D721Med (cell line): ENCODE data around the gene CD72.
"Not testable (repeated sequence)": the region's sequence is repeated elsewhere in the genome, so short reads cannot be mapped to it uniquely, and the experiment has no call there.

ENCODE experiments used
- DNase-seq: peaks from one replicate; pipeline ENCODE4 v3.0.0; 2011; ENCODE audit warnings: low spot score; ENCODE audit not compliant: insufficient read length
- FAIRE-seq: peaks from 2 replicates; lab custom pipeline; 2011; peaks lifted over from hg19 to GRCh38; lab: Jason Lieb, UNC
- CTCF ChIP-seq: IDR thresholded peaks from 2 replicates; pipeline ENCODE4 v1.5.1; 2012; ENCODE audit warnings: mild to moderate bottlenecking, control low read depth; ENCODE audit not compliant: insufficient read depth; ENCODE audit errors: missing control alignments

CD72 gene

GRCh38 chr9:35639631-35640030, 21.4 kb upstream of the CD72 start:
- no peak for TF ChIP-seq CTCF
- DNase-seq (no peak), FAIRE-seq (no peak)

GRCh38 chr9:35639225-35639624, 21.0 kb upstream of the CD72 start:
- not testable (repeated sequence) for DNase-seq
- FAIRE-seq, result peak; percentile 88

GRCh38 chr9:35638751-35639150, 20.5 kb upstream of the CD72 start:
- not testable (repeated sequence) for FAIRE-seq, DNase-seq

GRCh38 chr9:35637427-35637955, 19.3 kb upstream of the CD72 start:
- DNase-seq, FAIRE-seq: not testable (repeated sequence)

GRCh38 chr9:35636877-35637246, 18.6 kb upstream of the CD72 start:
- not testable (repeated sequence) for DNase-seq, FAIRE-seq

GRCh38 chr9:35636135-35636876, 18.1 kb upstream of the CD72 start:
- no peak for TF ChIP-seq CTCF
- no peak for FAIRE-seq
- DNase-seq, result no peak

- FAIRE-seq, result no peak
Observed at GRCh38 chr9:35635730-35636129, 17.5 kb upstream of the CD72 start.

GRCh38 chr9:35629597-35629996, 11.4 kb upstream of the CD72 start:
- FAIRE-seq (no peak), DNase-seq (no peak)
- no peak for TF ChIP-seq CTCF

More at GRCh38 chr9:35635730-35636129, 17.5 kb upstream of the CD72 start:
- no peak for DNase-seq
- TF ChIP-seq CTCF, result no peak

GRCh38 chr9:35628389-35628991, 10.3 kb upstream of the CD72 start:
- no peak for TF ChIP-seq CTCF
- DNase-seq, result no peak
- no peak for FAIRE-seq
